ENCODE results near the gene NR6A1.

Gene NR6A1

GRCh38 chr9:124645274-124645673, 125.8 kb downstream of the NR6A1 start:
- no peak for DNase-seq (ENCODE audit: low read depth)
- TF ChIP-seq, protein P1, sequence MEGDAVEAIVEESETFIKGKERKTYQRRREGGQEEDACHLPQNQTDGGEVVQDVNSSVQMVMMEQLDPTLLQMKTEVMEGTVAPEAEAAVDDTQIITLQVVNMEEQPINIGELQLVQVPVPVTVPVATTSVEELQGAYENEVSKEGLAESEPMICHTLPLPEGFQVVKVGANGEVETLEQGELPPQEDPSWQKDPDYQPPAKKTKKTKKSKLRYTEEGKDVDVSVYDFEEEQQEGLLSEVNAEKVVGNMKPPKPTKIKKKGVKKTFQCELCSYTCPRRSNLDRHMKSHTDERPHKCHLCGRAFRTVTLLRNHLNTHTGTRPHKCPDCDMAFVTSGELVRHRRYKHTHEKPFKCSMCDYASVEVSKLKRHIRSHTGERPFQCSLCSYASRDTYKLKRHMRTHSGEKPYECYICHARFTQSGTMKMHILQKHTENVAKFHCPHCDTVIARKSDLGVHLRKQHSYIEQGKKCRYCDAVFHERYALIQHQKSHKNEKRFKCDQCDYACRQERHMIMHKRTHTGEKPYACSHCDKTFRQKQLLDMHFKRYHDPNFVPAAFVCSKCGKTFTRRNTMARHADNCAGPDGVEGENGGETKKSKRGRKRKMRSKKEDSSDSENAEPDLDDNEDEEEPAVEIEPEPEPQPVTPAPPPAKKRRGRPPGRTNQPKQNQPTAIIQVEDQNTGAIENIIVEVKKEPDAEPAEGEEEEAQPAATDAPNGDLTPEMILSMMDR (IDR thresholded peaks at IDR 0.05; ENCODE audit: control insufficient read depth, extremely low read depth, insufficient read depth) = no peak
- H3K4me3 ChIP-seq (ENCODE audit: low read depth, low read length) = no peak overlapping the region

- TF ChIP-seq, protein P1 (IDR thresholded peaks at IDR 0.05; ENCODE audit: control insufficient read depth, extremely low read depth, insufficient read depth) = no peak
- no peak overlapping the region for H3K4me3 ChIP-seq (ENCODE audit: low read depth, low read length)
- no peak for DNase-seq (ENCODE audit: low read depth)
Measured at GRCh38 chr9:124639637-124640036, 131.5 kb downstream of the NR6A1 start.

- H3K4me3 ChIP-seq (ENCODE audit: low read depth, low read length) = no peak overlapping the region
- no peak for DNase-seq (ENCODE audit: low read depth)
- TF ChIP-seq, protein P1 (IDR thresholded peaks at IDR 0.05; ENCODE audit: control insufficient read depth, extremely low read depth, insufficient read depth) = no peak
Measured at GRCh38 chr9:124635285-124635684, 135.8 kb downstream of the NR6A1 start.

- no peak for DNase-seq (ENCODE audit: low read depth)
- H3K4me3 ChIP-seq (ENCODE audit: low read depth, low read length) = no peak overlapping the region
- TF ChIP-seq, protein P1 (IDR thresholded peaks at IDR 0.05; ENCODE audit: control insufficient read depth, extremely low read depth, insufficient read depth) = no peak
Measured at GRCh38 chr9:124632077-124632621, 139.0 kb downstream of the NR6A1 start.

DNA sequence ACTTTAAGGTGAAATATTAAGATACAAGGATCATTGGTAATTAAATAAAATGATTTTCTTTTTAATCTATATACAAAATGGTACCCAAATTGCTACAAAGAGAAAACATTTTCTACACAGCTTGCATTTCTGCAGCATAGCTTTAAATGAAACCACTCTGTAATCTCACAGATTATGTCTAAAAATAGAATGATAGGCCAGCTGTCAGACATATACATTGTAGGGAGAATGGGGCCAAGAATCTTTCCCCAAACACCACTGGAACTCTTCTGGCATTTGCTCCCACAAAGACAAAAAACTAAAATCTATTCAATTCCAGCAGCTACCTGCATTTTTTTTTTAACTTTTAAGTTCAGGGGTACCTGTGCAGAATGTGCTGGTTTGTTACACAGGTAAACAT, 139.8 kb downstream of the NR6A1 start:
- no peak overlapping the region for H3K4me3 ChIP-seq (ENCODE audit: low read depth, low read length)
- no peak for DNase-seq (ENCODE audit: low read depth)
- TF ChIP-seq, protein P1 (IDR thresholded peaks at IDR 0.05; ENCODE audit: control insufficient read depth, extremely low read depth, insufficient read depth) = no peak

- TF ChIP-seq, protein P1 (IDR thresholded peaks at IDR 0.05; ENCODE audit: control insufficient read depth, extremely low read depth, insufficient read depth) = no peak
- no peak overlapping the region for H3K4me3 ChIP-seq (ENCODE audit: low read depth, low read length)
- DNase-seq (ENCODE audit: low read depth) = no peak
Measured at GRCh38 chr9:124629600-124629999, 141.5 kb downstream of the NR6A1 start.

DNA sequence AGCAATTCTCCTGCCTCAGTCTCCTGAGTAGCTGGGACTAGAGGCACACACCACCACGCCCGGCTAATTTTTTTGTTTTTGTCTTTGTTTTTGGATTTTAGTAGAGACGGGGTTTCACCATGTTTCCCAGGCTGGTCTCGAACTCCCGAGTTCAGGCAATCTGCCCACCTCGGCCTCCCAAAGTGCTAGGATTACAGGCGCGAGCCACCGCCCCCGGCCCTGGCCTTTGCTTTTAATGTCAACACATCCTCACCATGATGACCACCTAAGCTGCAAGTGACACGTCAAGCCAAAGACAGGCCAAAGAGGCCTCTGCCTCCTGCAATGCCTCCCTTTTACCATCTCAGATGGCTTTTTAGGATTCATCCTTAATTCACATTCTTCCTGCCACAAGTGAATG, 142.4 kb downstream of the NR6A1 start:
- no peak for DNase-seq (ENCODE audit: low read depth)
- TF ChIP-seq, protein P1 (IDR thresholded peaks at IDR 0.05; ENCODE audit: control insufficient read depth, extremely low read depth, insufficient read depth) = no peak

More for the DNA sequence above, 142.4 kb downstream of the NR6A1 start:
- H3K4me3 ChIP-seq (ENCODE audit: low read depth, low read length) = no peak overlapping the region

Measured in LNCaP clone FGC (cell line).